Panc1 (cell line): ENCODE measurements around the gene PPP1R16B.

Source experiments
- SIN3A ChIP-seq: IDR thresholded peaks from 2 replicates; pipeline ENCODE4 v1.6.1; 2012; ENCODE audit warnings: low read depth, mild to moderate bottlenecking, low read length, moderate library complexity, borderline replicate concordance; ENCODE audit not compliant: insufficient read depth
- TF ChIP-seq, protein P1 (sequence below): fragments of 450-650 bp; IDR thresholded peaks from 2 replicates; pipeline ENCODE4 v1.5.1; 2017; ENCODE audit warnings: mild to moderate bottlenecking

DNA sequence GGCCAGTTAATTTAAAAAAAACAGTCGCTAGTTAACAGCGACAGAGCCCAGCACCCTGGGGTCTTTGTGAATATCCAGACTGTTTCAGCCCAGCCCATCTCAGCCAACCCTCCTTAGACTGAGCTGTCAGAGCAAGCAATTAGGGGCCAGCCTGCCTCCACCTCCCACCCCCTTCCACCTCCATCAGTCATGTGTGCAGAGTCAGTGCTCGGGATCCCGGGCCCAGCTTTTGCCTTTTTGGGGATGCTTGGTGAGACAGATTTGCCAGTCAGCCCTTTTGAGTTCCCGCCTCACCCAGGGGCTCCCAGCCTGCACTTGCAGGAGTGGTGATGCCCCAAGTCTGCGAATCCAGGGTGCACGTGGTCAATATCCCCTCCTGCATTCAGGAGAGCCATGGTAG lies 114.2 kb downstream of the PPP1R16B start:
- TF ChIP-seq, protein P1, sequence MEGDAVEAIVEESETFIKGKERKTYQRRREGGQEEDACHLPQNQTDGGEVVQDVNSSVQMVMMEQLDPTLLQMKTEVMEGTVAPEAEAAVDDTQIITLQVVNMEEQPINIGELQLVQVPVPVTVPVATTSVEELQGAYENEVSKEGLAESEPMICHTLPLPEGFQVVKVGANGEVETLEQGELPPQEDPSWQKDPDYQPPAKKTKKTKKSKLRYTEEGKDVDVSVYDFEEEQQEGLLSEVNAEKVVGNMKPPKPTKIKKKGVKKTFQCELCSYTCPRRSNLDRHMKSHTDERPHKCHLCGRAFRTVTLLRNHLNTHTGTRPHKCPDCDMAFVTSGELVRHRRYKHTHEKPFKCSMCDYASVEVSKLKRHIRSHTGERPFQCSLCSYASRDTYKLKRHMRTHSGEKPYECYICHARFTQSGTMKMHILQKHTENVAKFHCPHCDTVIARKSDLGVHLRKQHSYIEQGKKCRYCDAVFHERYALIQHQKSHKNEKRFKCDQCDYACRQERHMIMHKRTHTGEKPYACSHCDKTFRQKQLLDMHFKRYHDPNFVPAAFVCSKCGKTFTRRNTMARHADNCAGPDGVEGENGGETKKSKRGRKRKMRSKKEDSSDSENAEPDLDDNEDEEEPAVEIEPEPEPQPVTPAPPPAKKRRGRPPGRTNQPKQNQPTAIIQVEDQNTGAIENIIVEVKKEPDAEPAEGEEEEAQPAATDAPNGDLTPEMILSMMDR, result no peak
- TF ChIP-seq SIN3A, result no peak
